Measurements from ENCODE around the gene RGS7.

- TF ChIP-seq CTCF (IDR thresholded peaks at IDR 0.05) (no peak), POLR2A (IDR thresholded peaks at IDR 0.05) (no peak)
Observed at GRCh38 chr1:241145881-241146280, 211.1 kb downstream of the RGS7 start.

All from right lobe of liver (tissue), 4 donors.